Stimulated activated CD4-positive, alpha-beta T cell treated with anti-CD3 and anti-CD28 coated beads, TNF-alpha, amount 100 ng/mL, for 1 hour (primary cell): ENCODE measurements around the gene CNNM2.

Experiments used
- DNase-seq, 3 donors: peaks; one replicate each; pipeline ENCODE4 v3.0.0-alpha.2; 2020; ENCODE audit warnings: low read depth in 3 of 3, low spot score in 1 of 3

Gene CNNM2

GRCh38 chr10:103069453-103070331 lies 151.6 kb downstream of the CNNM2 start:
- DNase-seq, result peak; percentile 9 to 50 (median 35)

GRCh38 chr10:103072276-103072675 lies 154.2 kb downstream of the CNNM2 start:
- no peak for DNase-seq

- DNase-seq, result no peak
These were observed 154.8 kb downstream of the CNNM2 start for GRCh38 chr10:103072891-103073290.

- DNase-seq, result no peak
These were observed 158.9 kb downstream of the CNNM2 start for GRCh38 chr10:103077020-103077419.

GRCh38 chr10:103077491-103078308 lies 159.6 kb downstream of the CNNM2 start:
- DNase-seq, result no peak

GRCh38 chr10:103078309-103078615 lies 160.2 kb downstream of the CNNM2 start:
- no peak for DNase-seq

GRCh38 chr10:103078676-103079075 lies 160.6 kb downstream of the CNNM2 start:
- DNase-seq, result no peak

- no peak for DNase-seq
These were observed 161.0 kb downstream of the CNNM2 start for GRCh38 chr10:103079100-103079499.

- no peak for DNase-seq
These were observed 161.9 kb downstream of the CNNM2 start for GRCh38 chr10:103079946-103080345.

- DNase-seq, result no peak
These were observed 162.9 kb downstream of the CNNM2 start for GRCh38 chr10:103080891-103081581.

GRCh38 chr10:103082683-103083082 lies 164.6 kb downstream of the CNNM2 start:
- DNase-seq, result no peak

- DNase-seq, result no peak
These were observed 165.3 kb downstream of the CNNM2 start for GRCh38 chr10:103083266-103083976.

GRCh38 chr10:103083977-103084320 lies 165.9 kb downstream of the CNNM2 start:
- no peak for DNase-seq

GRCh38 chr10:103086261-103086660 lies 168.2 kb downstream of the CNNM2 start:
- DNase-seq, result no peak

- DNase-seq, result no peak
These were observed 168.7 kb downstream of the CNNM2 start for GRCh38 chr10:103086799-103087198.

GRCh38 chr10:103089493-103089892 lies 171.4 kb downstream of the CNNM2 start:
- DNase-seq, result no peak

- no peak for DNase-seq
These were observed 172.8 kb downstream of the CNNM2 start for GRCh38 chr10:103090911-103091310.

- DNase-seq, result no peak
These were observed 176.9 kb downstream of the CNNM2 start for GRCh38 chr10:103095005-103095404.

- DNase-seq, result no peak
These were observed 178.0 kb downstream of the CNNM2 start for GRCh38 chr10:103096130-103096529.

- DNase-seq, result no peak
These were observed 180.1 kb downstream of the CNNM2 start for GRCh38 chr10:103098240-103098639.

GRCh38 chr10:103100620-103101019 lies 182.5 kb downstream of the CNNM2 start:
- DNase-seq, result no peak
